A673 (cell line): ENCODE results near the gene FKBP5.

Experiments
- EZH2 ChIP-seq: fragments of 200-600 bp; sonication (generic); IDR thresholded peaks from 2 replicates; pipeline ENCODE4 v1.6.1; 2017; ENCODE audit warnings: borderline replicate concordance, low read depth, mild to moderate bottlenecking, mixed read lengths, antibody characterized with exemption, low read length; ENCODE audit not compliant: poor library complexity, severe bottlenecking
- TF ChIP-seq, protein P1 (sequence below): fragments of 300-800, 200-600 bp; sonication (generic); conservative IDR thresholded peaks from 2 replicates; pipeline ENCODE4 v1.5.1; 2017; ENCODE audit warnings: low read depth, mild to moderate bottlenecking, antibody characterized with exemption, low read length, moderate library complexity, mixed read lengths

DNA sequence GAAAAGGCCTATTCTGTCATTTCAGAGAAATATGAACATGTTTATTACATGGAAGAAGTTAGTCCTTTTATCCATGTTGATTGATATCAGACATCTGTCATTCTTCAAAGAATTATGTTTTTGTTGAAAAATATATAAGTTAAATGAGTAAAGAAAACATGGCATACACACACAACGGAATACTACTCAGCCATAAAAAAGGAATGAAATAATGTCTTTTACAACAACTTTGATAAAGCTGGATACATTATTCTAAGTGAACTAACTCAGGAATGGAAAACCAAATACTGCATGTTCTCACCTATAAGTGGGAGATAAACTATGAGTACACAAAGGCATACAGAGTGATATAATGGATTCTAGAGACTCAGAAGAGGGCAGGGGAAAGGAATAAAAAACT, 9.3 kb downstream of the FKBP5 start:
- TF ChIP-seq, protein P1, sequence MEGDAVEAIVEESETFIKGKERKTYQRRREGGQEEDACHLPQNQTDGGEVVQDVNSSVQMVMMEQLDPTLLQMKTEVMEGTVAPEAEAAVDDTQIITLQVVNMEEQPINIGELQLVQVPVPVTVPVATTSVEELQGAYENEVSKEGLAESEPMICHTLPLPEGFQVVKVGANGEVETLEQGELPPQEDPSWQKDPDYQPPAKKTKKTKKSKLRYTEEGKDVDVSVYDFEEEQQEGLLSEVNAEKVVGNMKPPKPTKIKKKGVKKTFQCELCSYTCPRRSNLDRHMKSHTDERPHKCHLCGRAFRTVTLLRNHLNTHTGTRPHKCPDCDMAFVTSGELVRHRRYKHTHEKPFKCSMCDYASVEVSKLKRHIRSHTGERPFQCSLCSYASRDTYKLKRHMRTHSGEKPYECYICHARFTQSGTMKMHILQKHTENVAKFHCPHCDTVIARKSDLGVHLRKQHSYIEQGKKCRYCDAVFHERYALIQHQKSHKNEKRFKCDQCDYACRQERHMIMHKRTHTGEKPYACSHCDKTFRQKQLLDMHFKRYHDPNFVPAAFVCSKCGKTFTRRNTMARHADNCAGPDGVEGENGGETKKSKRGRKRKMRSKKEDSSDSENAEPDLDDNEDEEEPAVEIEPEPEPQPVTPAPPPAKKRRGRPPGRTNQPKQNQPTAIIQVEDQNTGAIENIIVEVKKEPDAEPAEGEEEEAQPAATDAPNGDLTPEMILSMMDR = no peak
- TF ChIP-seq EZH2 = no peak
